SIG-M5 treated with dmso at 0.1 percent for 504 hours (cell line): ENCODE measurements around the gene IL10RA.
A peak's percentile ranks its signal among the peaks of the same experiment; 100 is the strongest.
"Not testable (repeated sequence)": the region's sequence is repeated elsewhere in the genome, so short reads cannot be mapped to it uniquely, and the experiment has no call there.

ENCODE experiments used
- DNase-seq: peaks from one replicate; lab custom pipeline; 2025; ENCODE audit not compliant: unreplicated experiment; lab: John Stamatoyannopoulos, UW

IL10RA gene

GRCh38 chr11:118005224-118006152 lies 19.3 kb downstream of the IL10RA start:
- no peak for DNase-seq

GRCh38 chr11:118006153-118006534 lies 19.9 kb downstream of the IL10RA start:
- no peak for DNase-seq

GRCh38 chr11:118007040-118007439 lies 20.8 kb downstream of the IL10RA start:
- DNase-seq: peak; percentile 56

GRCh38 chr11:118007563-118008270 lies 21.5 kb downstream of the IL10RA start:
- DNase-seq: not testable (repeated sequence)

GRCh38 chr11:118008271-118008911 lies 22.2 kb downstream of the IL10RA start:
- peak; percentile 75 for DNase-seq

GRCh38 chr11:118009864-118010737 lies 23.9 kb downstream of the IL10RA start:
- no peak for DNase-seq

- DNase-seq: peak; percentile 88
Measured at GRCh38 chr11:118010738-118011461, 24.7 kb downstream of the IL10RA start.

- peak; percentile 77 for DNase-seq
Measured at GRCh38 chr11:118012083-118012669, 26.0 kb downstream of the IL10RA start.

GRCh38 chr11:118014022-118014421 lies 27.8 kb downstream of the IL10RA start:
- no peak for DNase-seq

- no peak for DNase-seq
Measured at GRCh38 chr11:118015385-118015841, 29.2 kb downstream of the IL10RA start.

- DNase-seq: peak; percentile 42
Measured at GRCh38 chr11:118016104-118016503, 29.9 kb downstream of the IL10RA start.

GRCh38 chr11:118017111-118017510 lies 30.9 kb downstream of the IL10RA start:
- no peak for DNase-seq

GRCh38 chr11:118017631-118018315 lies 31.6 kb downstream of the IL10RA start:
- no peak for DNase-seq

- DNase-seq: no peak
Measured at GRCh38 chr11:118018401-118018800, 32.2 kb downstream of the IL10RA start.

- no peak for DNase-seq
Measured at GRCh38 chr11:118021146-118021545, 35.0 kb downstream of the IL10RA start.

GRCh38 chr11:118027694-118028093 lies 41.5 kb downstream of the IL10RA start:
- no peak for DNase-seq

GRCh38 chr11:118028626-118029025 lies 42.4 kb downstream of the IL10RA start:
- DNase-seq: no peak

GRCh38 chr11:118033443-118033842 lies 47.2 kb downstream of the IL10RA start:
- no peak for DNase-seq

GRCh38 chr11:118042141-118042540 lies 55.9 kb downstream of the IL10RA start:
- no peak for DNase-seq
